Urinary bladder (tissue), 4 donors: ENCODE measurements around the gene PYGM. TPM values are rescaled to one million over a fixed set of nuclear protein-coding genes. Genes with fewer than 3 reads are reported as not detected.

Source experiments
- DNase-seq: peaks from one replicate; pipeline ENCODE4 v3.0.0-alpha.2; 2015; ENCODE audit errors: extremely low spot score
- H3K27ac ChIP-seq: one replicate; pipeline ENCODE4 v1.5.1; 2013; ENCODE audit warnings: low read depth, mild to moderate bottlenecking, moderate library complexity
- H3K36me3 ChIP-seq: one replicate; pipeline ENCODE4 v1.6.1; 2013; ENCODE audit warnings: mild to moderate bottlenecking, moderate library complexity; ENCODE audit not compliant: insufficient read depth
- H3K4me1 ChIP-seq: one replicate; pipeline ENCODE4 v1.6.1; 2013; ENCODE audit warnings: mild to moderate bottlenecking, moderate library complexity; ENCODE audit not compliant: insufficient read depth
- H3K4me3 ChIP-seq: one replicate; pipeline ENCODE4 v1.5.1; 2013; ENCODE audit warnings: low read depth, low read length
- WGBS: extraction: QIAGEN DNeasy Blood & Tissue Kit; methylation state at CpG from one replicate; pipeline ENCODE4 v1.1.7; 2013; 5-methylcytosine and 5-hydroxymethylcytosine counted together
- polyA plus RNA-seq: library from polyadenylated mRNA; stranded (reverse); fragments of 200-250 nt; gene quantifications from one replicate; pipeline ENCODE4 v1.2.3, GENCODE V29; 2013
- total RNA-seq: library from RNA; depleted of rRNA; stranded (reverse); fragments of >200 nt; gene quantifications from one replicate; pipeline ENCODE4 v1.2.3, GENCODE V29; 2014
- donor health status: healthy with polysubstance abuse.
- donor health status: healthy.

PYGM gene
- total and polyA plus RNA-seq, 2 donors: 15.1 to 33.6 TPM

- Histone ChIP-seq H3K4me1 (no peaks in the 10 kb centered on the region), H3K4me3 (no peak overlapping the region), H3K36me3 (no peaks in the 10 kb centered on the region), H3K27ac (no peak overlapping the region)
- WGBS: 49% methylated on average over 3 of the region's 3 CpGs
- DNase-seq: no peak
Observed at GRCh38 chr11:64721359-64721699, 38.4 kb downstream of the PYGM start.

DNA sequence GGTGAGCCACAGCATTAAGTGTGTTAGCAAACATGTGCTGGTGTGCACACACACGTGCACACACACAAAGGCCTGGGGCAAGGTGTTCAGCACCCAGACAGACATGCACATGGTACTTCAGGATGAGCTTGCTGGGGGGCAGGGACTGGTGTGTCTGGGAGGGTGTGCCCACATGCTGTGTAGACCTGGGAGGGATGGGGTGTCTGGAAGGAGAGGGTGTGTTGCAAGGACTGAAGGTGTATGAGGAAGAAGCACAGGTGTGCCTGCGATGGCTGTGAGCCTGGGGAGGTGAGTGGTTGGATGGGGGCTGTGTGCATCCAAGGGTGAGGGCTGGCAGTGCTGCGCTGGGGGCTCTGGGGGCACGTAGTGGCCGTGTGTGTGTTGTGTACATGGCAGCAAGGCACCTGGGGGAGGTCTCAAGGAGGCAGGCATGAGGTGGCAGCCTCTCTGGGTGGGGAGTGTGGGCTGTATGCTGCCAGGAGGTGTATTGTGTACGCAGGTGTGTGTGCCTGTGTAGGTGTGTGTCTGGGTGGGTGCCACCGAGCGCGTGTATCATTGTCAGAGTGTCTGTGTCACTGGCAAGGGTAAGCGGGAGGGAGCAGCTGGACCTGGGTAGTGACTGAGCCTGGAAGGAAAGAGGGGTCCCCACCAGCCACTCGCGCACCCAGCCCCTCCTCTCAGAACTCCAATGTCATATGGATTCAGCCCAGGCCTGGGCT lies 39.0 kb downstream of the PYGM start:
- Histone ChIP-seq H3K36me3 (no peaks in the 10 kb centered on the region), H3K4me1 (no peaks in the 10 kb centered on the region), H3K4me3 (no peak overlapping the region), H3K27ac (no peak overlapping the region)
- WGBS: 78% methylated on average over 12 of the region's 12 CpGs
- DNase-seq: no peak

- Histone ChIP-seq H3K27ac (no peak overlapping the region), H3K4me1 (no peaks in the 10 kb centered on the region), H3K4me3 (no peak overlapping the region), H3K36me3 (no peaks in the 10 kb centered on the region)
- WGBS: 69% methylated on average over 9 of the region's 9 CpGs
- no peak for DNase-seq
Observed at GRCh38 chr11:64720167-64720566, 39.6 kb downstream of the PYGM start.

DNA sequence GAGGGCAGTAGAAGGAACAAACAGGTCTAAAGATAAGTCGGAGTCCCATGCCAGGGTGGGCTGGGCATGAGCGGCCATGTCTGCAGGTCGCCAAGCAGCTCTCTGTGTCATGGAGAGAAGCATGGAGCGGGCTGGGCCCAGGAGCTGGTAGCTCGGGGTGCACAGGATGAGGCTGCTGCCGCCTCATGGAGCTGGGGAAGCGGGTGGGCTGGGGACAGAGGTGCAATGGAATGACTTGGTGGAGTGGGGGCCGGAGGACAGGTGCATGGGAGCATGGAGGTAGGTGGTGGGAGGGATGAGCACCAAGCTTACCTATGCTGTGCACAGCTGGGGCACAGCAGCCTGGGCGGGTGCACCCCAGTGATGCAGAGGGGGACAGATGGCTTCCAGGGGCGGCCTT lies 40.4 kb downstream of the PYGM start:
- 83% methylated on average over 10 of the region's 10 CpGs for WGBS
- no peak for DNase-seq
- H3K4me3 ChIP-seq: no peak overlapping the region
- no peaks in the 10 kb centered on the region for H3K4me1 ChIP-seq
- H3K27ac ChIP-seq: no peak overlapping the region
- no peaks in the 10 kb centered on the region for H3K36me3 ChIP-seq

GRCh38 chr11:64718780-64719124 lies 41.0 kb downstream of the PYGM start:
- H3K4me1 ChIP-seq: no peaks in the 10 kb centered on the region
- WGBS: 68% methylated on average over 4 of the region's 4 CpGs
- no peak overlapping the region for H3K4me3 ChIP-seq
- no peak overlapping the region for H3K27ac ChIP-seq
- no peak for DNase-seq
- H3K36me3 ChIP-seq: no peaks in the 10 kb centered on the region

DNA sequence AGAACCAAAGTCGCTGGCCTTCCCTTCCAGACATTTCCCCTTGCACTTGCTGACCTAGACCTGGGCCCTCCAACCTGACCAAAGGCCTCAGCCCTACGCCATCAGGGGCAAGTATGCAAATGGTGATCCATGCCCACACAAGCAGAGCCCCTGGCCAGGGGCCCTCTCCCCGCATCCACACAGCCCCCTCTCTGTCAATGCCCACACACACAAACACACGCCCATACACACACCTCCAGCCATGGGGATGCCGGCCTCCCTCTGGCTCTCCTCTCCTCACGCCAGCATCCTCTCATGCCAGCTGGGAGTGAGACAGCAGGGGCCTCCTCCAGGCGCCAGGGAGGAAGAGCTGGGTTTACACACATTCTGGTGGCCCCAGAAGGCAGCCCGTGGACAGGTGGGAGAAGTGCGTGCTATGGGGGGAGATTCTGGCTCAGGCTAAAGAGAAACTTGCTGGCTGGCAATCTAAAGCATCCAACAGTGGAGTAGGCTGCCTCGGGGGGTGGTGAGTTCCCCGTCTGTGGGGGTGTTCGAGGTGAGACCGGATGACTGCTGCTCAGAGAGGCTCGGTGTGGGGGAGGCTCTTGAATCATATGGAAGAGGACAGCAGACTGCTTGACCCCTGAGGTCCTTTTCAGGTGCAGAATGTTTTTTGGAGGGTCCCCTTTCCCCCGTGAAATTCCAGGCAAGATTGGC lies 41.5 kb downstream of the PYGM start:
- Histone ChIP-seq H3K27ac (no peak overlapping the region), H3K4me3 (no peak overlapping the region), H3K4me1 (no peaks in the 10 kb centered on the region), H3K36me3 (no peaks in the 10 kb centered on the region)
- 80% methylated on average over 15 of the region's 15 CpGs for WGBS
- no peak for DNase-seq

DNA sequence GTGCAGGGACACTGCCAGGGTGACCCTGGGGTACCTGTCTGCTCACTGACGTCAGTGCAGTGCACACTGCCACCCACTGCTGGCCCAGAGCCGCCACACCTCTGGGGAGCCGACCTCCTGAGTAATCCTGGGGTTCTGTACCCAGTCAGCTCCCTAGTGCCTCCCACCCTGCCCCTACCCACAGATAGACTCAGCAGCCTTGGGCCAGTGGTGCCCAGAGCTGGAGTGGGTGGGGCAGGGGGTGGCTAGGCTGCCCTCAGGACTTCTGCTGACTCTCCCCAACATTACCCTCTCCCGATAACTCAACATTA lies 42.6 kb downstream of the PYGM start:
- no peaks in the 10 kb centered on the region for H3K4me1 ChIP-seq
- DNase-seq: no peak
- no peaks in the 10 kb centered on the region for H3K36me3 ChIP-seq
- WGBS: 67% methylated on average over 4 of the region's 4 CpGs
- no peak overlapping the region for H3K4me3 ChIP-seq
- no peak overlapping the region for H3K27ac ChIP-seq

DNA sequence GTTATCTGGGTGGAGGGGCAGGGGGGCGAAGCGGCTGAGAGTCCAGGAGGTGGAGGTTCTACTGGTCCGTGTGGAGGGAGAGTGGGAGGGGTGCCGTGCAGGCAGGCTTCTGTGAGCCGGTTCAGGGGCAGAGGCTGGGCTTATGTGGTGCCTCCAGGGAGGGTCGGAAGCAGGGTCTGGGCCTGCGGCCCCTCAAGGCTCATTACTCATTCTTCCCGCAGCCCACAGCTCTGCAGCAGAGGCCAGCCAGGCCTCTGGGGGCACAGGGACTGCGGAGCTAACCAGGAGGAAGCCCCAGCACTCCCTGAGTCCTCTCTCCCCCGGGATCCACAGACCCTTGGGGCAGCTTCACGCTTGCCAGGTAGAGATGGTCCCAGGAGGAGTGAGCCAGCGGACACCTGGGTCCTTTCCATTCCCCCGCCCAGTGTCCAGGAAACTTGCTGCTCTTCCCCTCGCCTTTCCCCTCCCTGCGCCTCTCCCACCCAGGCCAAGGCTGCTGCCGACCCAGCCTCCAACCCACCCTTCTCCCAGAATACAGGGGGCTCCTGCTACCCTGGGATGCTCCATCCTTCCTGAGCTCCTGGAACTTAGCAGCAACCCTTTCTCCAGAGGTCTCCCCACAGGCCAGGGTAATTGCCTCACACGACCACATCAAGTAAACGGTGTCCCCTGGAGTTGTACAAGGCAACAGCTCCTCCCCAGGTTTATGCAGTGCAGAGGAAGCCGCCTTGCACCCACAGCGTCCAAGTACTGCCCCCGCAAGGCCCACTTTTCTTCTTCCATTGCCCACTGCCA lies 43.1 kb downstream of the PYGM start:
- 45% methylated on average over 21 of the region's 21 CpGs for WGBS
- DNase-seq: no peak
- Histone ChIP-seq H3K4me3 (no peak overlapping the region), H3K4me1 (no peaks in the 10 kb centered on the region), H3K36me3 (no peaks in the 10 kb centered on the region), H3K27ac (no peak overlapping the region)

GRCh38 chr11:64715756-64716472 lies 43.9 kb downstream of the PYGM start:
- no peak overlapping the region for H3K4me3 ChIP-seq
- no peak for DNase-seq
- no peak overlapping the region for H3K27ac ChIP-seq
- no peaks in the 10 kb centered on the region for H3K36me3 ChIP-seq
- H3K4me1 ChIP-seq: no peaks in the 10 kb centered on the region
- 48% methylated on average over 13 of the region's 13 CpGs for WGBS

GRCh38 chr11:64715110-64715509 lies 44.7 kb downstream of the PYGM start:
- WGBS: 56% methylated on average over 5 of the region's 5 CpGs
- no peaks in the 10 kb centered on the region for H3K4me1 ChIP-seq
- H3K36me3 ChIP-seq: no peaks in the 10 kb centered on the region
- H3K27ac ChIP-seq: no peak overlapping the region
- DNase-seq: no peak
- no peak overlapping the region for H3K4me3 ChIP-seq

- no peak overlapping the region for H3K4me3 ChIP-seq
- H3K27ac ChIP-seq: no peak overlapping the region
- 47% methylated on average over 5 of the region's 5 CpGs for WGBS
- no peaks in the 10 kb centered on the region for H3K36me3 ChIP-seq
- no peaks in the 10 kb centered on the region for H3K4me1 ChIP-seq
- no peak for DNase-seq
Observed at GRCh38 chr11:64714666-64715065, 45.1 kb downstream of the PYGM start.

- no peaks in the 10 kb centered on the region for H3K36me3 ChIP-seq
- 5% methylated on average over 39 of the region's 39 CpGs for WGBS
- H3K27ac ChIP-seq: no peak overlapping the region
- no peak for DNase-seq
- no peaks in the 10 kb centered on the region for H3K4me1 ChIP-seq
- peak overlapping the region; percentile 6 for H3K4me3 ChIP-seq
Observed at GRCh38 chr11:64713781-64714363, 45.9 kb downstream of the PYGM start.

- Histone ChIP-seq H3K4me1 (no peaks in the 10 kb centered on the region), H3K36me3 (no peaks in the 10 kb centered on the region), H3K4me3 (peak overlapping the region; percentile 6), H3K27ac (no peak overlapping the region)
- under 1% methylated on average over 111 of the region's 111 CpGs for WGBS
- no peak for DNase-seq
Observed at GRCh38 chr11:64713016-64713707, 46.6 kb downstream of the PYGM start.
